HEK293 (cell line): ENCODE results near the gene CDK5.

Experiments
- CTCF ChIA-PET: fragments of 350-600 bp; formaldehyde crosslinking; extraction: SDS; loops from one replicate; lab custom pipeline; 2021; ENCODE audit warnings: antibody characterized with exemption; lab: Yijun Ruan, JAX
- POLR2A ChIA-PET: fragments of 300-600 bp; formaldehyde crosslinking; extraction: SDS; loops from one replicate; lab custom pipeline; 2020; ENCODE audit warnings: antibody characterized with exemption, inconsistent platforms; lab: Yijun Ruan, JAX
- H3K27ac ChIP-seq: fragments of 200-500 bp; sonication (Bioruptor generic); 2 replicates; pipeline ENCODE4 v1.5.1; 2014; ENCODE audit warnings: low read depth, low read length, control low read depth, inconsistent platforms; ENCODE audit errors: extremely low read depth
- H3K36me3 ChIP-seq, 2 experiments: fragments of 200-500 bp in 1 of 2; sonication (Bioruptor generic) in 1 of 2; 1 replicate in 1 of 2; 2 replicates in 1 of 2; pipeline ENCODE4 v1.5.1; 2014 to 2017; ENCODE audit warnings: inconsistent platforms in 2 of 2, low read length in 2 of 2; ENCODE audit not compliant: control insufficient read depth in 2 of 2, insufficient read depth in 1 of 2
- H3K4me1 ChIP-seq: fragments of 200-500 bp; sonication (Bioruptor generic); 2 replicates; pipeline ENCODE4 v1.5.1; 2014; ENCODE audit warnings: mild to moderate bottlenecking, low read length, inconsistent platforms; ENCODE audit not compliant: control insufficient read depth, insufficient read depth
- H3K4me3 ChIP-seq: 2 replicates; pipeline ENCODE4 v1.5.1; 2011; ENCODE audit warnings: low read depth, mild to moderate bottlenecking, control low read depth, low read length, moderate library complexity
- H3K9me3 ChIP-seq: fragments of 200-500 bp; sonication (Bioruptor generic); 2 replicates; pipeline ENCODE4 v1.5.1; 2014; ENCODE audit warnings: low read depth, low read length, inconsistent platforms; ENCODE audit not compliant: control insufficient read depth, insufficient read depth
- GFI1B ChIP-seq: fragments of 450-650 bp; formaldehyde crosslinking; IDR thresholded peaks from 2 replicates; pipeline ENCODE4 v1.5.1; 2016; ENCODE audit warnings: missing biosample characterization, missing genetic modification characterization
- HOXD13 ChIP-seq: sonication (generic); formaldehyde crosslinking; IDR thresholded peaks from 2 replicates; pipeline ENCODE4 v1.8.0; 2022; ENCODE audit warnings: missing genetic modification reagents, borderline replicate concordance
- MYNN ChIP-seq: fragments of 450-650 bp; formaldehyde crosslinking; IDR thresholded peaks from 2 replicates; pipeline ENCODE4 v1.5.1; 2016; ENCODE audit warnings: missing biosample characterization, missing genetic modification characterization, borderline replicate concordance
- OVOL3 ChIP-seq: fragments of 450-650 bp; formaldehyde crosslinking; IDR thresholded peaks from 2 replicates; pipeline ENCODE4 v1.5.1; 2016; ENCODE audit warnings: missing biosample characterization, missing genetic modification characterization
- SALL2 ChIP-seq: fragments of 450-650 bp; formaldehyde crosslinking; IDR thresholded peaks from 2 replicates; pipeline ENCODE4 v1.5.0; 2017; ENCODE audit warnings: missing biosample characterization, mild to moderate bottlenecking, missing genetic modification characterization, borderline replicate concordance
- ZBTB21 ChIP-seq: fragments of 450-650 bp; formaldehyde crosslinking; IDR thresholded peaks from 2 replicates; pipeline ENCODE4 v1.5.1; 2017; ENCODE audit warnings: missing biosample characterization, missing genetic modification characterization
- ZFHX2 ChIP-seq: fragments of 450-650 bp; formaldehyde crosslinking; conservative IDR thresholded peaks from 2 replicates; pipeline ENCODE4 v1.5.1; 2016; ENCODE audit warnings: missing biosample characterization, missing genetic modification characterization
- ZNF174 ChIP-seq: fragments of 450-650 bp; formaldehyde crosslinking; IDR thresholded peaks from 2 replicates; pipeline ENCODE4 v1.5.0; 2017; ENCODE audit warnings: missing biosample characterization, mild to moderate bottlenecking, missing genetic modification characterization
- ZNF214 ChIP-seq: fragments of 450-650 bp; formaldehyde crosslinking; IDR thresholded peaks from 2 replicates; pipeline ENCODE4 v1.5.1; 2017; ENCODE audit warnings: missing biosample characterization, mild to moderate bottlenecking, missing genetic modification characterization, borderline replicate concordance
- ZNF23 ChIP-seq: fragments of 450-650 bp; formaldehyde crosslinking; IDR thresholded peaks from 2 replicates; pipeline ENCODE4 v1.5.1; 2016; ENCODE audit warnings: missing biosample characterization, missing genetic modification characterization, borderline replicate concordance
- ZNF248 ChIP-seq: fragments of 450-650 bp; formaldehyde crosslinking; IDR thresholded peaks from 2 replicates; pipeline ENCODE4 v1.5.1; 2017; ENCODE audit warnings: missing biosample characterization, missing genetic modification characterization
- ZNF335 ChIP-seq: fragments of 450-650 bp; formaldehyde crosslinking; conservative IDR thresholded peaks from 2 replicates; pipeline ENCODE4 v1.5.1; 2016; ENCODE audit warnings: missing biosample characterization, missing genetic modification characterization
- ZNF521 ChIP-seq: fragments of 450-650 bp; formaldehyde crosslinking; IDR thresholded peaks from 2 replicates; pipeline ENCODE4 v1.5.1; 2017; ENCODE audit warnings: missing biosample characterization, mild to moderate bottlenecking, missing genetic modification characterization
- ZNF596 ChIP-seq: fragments of 450-650 bp; IDR thresholded peaks from 2 replicates; pipeline ENCODE4 v1.5.0; 2018; ENCODE audit warnings: missing biosample characterization, mild to moderate bottlenecking, missing genetic modification characterization, moderate library complexity
- ZNF600 ChIP-seq: fragments of 450-650 bp; formaldehyde crosslinking; IDR thresholded peaks from 2 replicates; pipeline ENCODE4 v1.5.1; 2016; ENCODE audit warnings: missing biosample characterization, missing genetic modification characterization
- ZNF707 ChIP-seq: fragments of 450-650 bp; formaldehyde crosslinking; IDR thresholded peaks from 2 replicates; pipeline ENCODE4 v1.5.1; 2016; ENCODE audit warnings: missing biosample characterization, missing genetic modification characterization
- ZNF747 ChIP-seq: fragments of 450-650 bp; formaldehyde crosslinking; IDR thresholded peaks from 2 replicates; pipeline ENCODE4 v1.5.1; 2016; ENCODE audit warnings: missing biosample characterization, missing genetic modification characterization
- ZSCAN4 ChIP-seq: fragments of 450-650 bp; formaldehyde crosslinking; IDR thresholded peaks from 2 replicates; pipeline ENCODE4 v1.5.1; 2017; ENCODE audit warnings: missing biosample characterization, missing genetic modification characterization
- TF ChIP-seq, protein P1 (sequence below): fragments of 450-650 bp; formaldehyde crosslinking; IDR thresholded peaks from 2 replicates; pipeline ENCODE4 v1.5.1; 2017; ENCODE audit warnings: missing biosample characterization, missing genetic modification characterization

Gene CDK5

DNA sequence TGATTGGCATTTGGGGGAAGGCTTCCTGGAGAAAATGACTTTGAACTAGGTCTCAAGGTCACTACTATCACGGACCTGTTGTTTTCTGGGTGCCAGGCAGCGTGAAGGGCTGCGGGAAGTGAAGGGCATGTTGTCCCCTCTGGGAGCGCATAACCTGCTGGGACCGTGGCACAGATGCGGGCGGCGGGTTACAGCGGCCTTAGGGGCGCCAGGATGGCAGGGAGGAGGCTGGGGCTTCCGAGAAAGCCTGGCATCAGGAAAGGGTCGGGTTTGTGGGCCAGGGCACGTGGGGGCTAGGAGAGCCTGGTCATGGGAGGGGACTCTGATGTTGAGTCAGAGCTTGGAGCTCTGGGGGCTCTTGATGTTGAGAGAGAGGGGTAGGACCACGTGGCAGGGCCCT is 7.8 kb upstream of the CDK5 start:
- POLR2A ChIA-PET: interaction anchor here (1.1 to 1.9 kb wide), 3 partner anchors 10 to 18 kb away, joined by 3 to 7 read pairs (median 6); partner anchors contain the start of genes FASTK and TMUB1
- H3K27ac ChIP-seq: no peak overlapping the region
- no peak overlapping the region for H3K4me3 ChIP-seq
- CTCF ChIA-PET: interaction anchor here (0.6 kb wide), 1 partner anchor 20 kb away, joined by 3 read pairs; no protein-coding TSS in a partner anchor
- no peak for TF ChIP-seq ZNF521
- no peak for TF ChIP-seq ZNF23 (tag by site-specific recombination)
- no peak for TF ChIP-seq ZNF214 (tag by site-specific recombination)
- TF ChIP-seq ZSCAN4 (tag by site-specific recombination): no peak
- no peak for TF ChIP-seq ZBTB21 (tag by site-specific recombination)
- no peak for TF ChIP-seq OVOL3 (tag by site-specific recombination)
- no peak for TF ChIP-seq ZNF174 (tag by site-specific recombination)
- TF ChIP-seq, protein P1, sequence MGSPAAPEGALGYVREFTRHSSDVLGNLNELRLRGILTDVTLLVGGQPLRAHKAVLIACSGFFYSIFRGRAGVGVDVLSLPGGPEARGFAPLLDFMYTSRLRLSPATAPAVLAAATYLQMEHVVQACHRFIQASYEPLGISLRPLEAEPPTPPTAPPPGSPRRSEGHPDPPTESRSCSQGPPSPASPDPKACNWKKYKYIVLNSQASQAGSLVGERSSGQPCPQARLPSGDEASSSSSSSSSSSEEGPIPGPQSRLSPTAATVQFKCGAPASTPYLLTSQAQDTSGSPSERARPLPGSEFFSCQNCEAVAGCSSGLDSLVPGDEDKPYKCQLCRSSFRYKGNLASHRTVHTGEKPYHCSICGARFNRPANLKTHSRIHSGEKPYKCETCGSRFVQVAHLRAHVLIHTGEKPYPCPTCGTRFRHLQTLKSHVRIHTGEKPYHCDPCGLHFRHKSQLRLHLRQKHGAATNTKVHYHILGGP (tag by site-specific recombination): no peak
- TF ChIP-seq SALL2 (tag by site-specific recombination): no peak
- no peaks in the 10 kb centered on the region for H3K9me3 ChIP-seq
- peaks cover 3 to 80% of the 10 kb centered on the region in 2 experiments for H3K36me3 ChIP-seq
- no peaks in the 10 kb centered on the region for H3K4me1 ChIP-seq

- H3K36me3 ChIP-seq: peaks cover 3 to 75% of the 10 kb centered on the region in 2 experiments
- no peak for TF ChIP-seq ZNF23 (tag by site-specific recombination)
- TF ChIP-seq ZNF747 (tag by site-specific recombination): no peak
- TF ChIP-seq HOXD13 (CRISPR knock-in tag): no peak
- TF ChIP-seq ZNF707 (tag by site-specific recombination): no peak
- no peak overlapping the region for H3K4me3 ChIP-seq
- POLR2A ChIA-PET: interaction anchor here (1.1 to 1.6 kb wide), 2 partner anchors 16 to 18 kb away, joined by 3 to 6 read pairs; partner anchors contain the start of genes FASTK and TMUB1
- CTCF ChIA-PET: interaction anchor here (0.6 kb wide), 1 partner anchor 20 kb away, joined by 3 read pairs; no protein-coding TSS in a partner anchor
- no peaks in the 10 kb centered on the region for H3K9me3 ChIP-seq
- no peak overlapping the region for H3K27ac ChIP-seq
- H3K4me1 ChIP-seq: no peaks in the 10 kb centered on the region
These were observed 7.3 kb upstream of the CDK5 start for GRCh38 chr7:151064993-151065392.

DNA sequence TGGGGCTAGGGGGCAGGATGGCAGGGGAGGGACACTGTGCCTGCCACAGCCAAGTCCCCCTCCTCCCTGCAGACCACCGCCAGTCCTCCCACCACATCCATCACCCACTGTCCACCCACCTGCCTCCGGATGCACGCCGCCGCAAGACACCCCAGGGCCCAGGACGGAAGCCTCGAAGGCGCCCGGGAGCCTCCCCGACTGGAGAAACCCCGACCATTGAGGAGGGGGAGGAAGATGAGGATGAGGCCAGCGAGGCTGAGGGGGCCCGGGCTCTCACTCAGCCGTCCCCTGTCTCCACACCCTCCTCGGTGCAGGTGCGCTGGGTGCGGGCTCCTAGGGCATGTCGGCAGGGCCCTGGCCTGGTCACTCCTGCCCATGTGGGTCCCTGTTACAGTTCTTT is 6.8 kb upstream of the CDK5 start:
- H3K27ac ChIP-seq: no peak overlapping the region
- H3K9me3 ChIP-seq: no peaks in the 10 kb centered on the region
- peaks cover 3 to 70% of the 10 kb centered on the region in 2 experiments for H3K36me3 ChIP-seq
- ChIA-PET POLR2A (no interaction called here), CTCF (interaction anchor here (0.6 kb wide), 1 partner anchor 9 kb away, joined by 3 read pairs; no protein-coding TSS in a partner anchor)
- no peaks in the 10 kb centered on the region for H3K4me1 ChIP-seq
- no peak overlapping the region for H3K4me3 ChIP-seq
- peak; percentile 41; the same call in 1 of the 2 replicates for TF ChIP-seq ZFHX2
- TF ChIP-seq GFI1B (tag by site-specific recombination): no peak
- no peak for TF ChIP-seq ZNF600 (tag by site-specific recombination)
- TF ChIP-seq MYNN (tag by site-specific recombination): no peak
- no peak for TF ChIP-seq ZNF596
- TF ChIP-seq ZNF335 (tag by site-specific recombination): no peak
- no peak for TF ChIP-seq ZNF248 (tag by site-specific recombination)
